ENCODE data around the gene SGCA.

SGCA gene

GRCh38 chr17:50181591-50182560 is 16.1 kb downstream of the SGCA start:
- DNase-seq (ENCODE audit: low read depth in 2 of 2) = no peak

- no peak for DNase-seq (ENCODE audit: low read depth in 2 of 2)
These were observed 17.1 kb downstream of the SGCA start for GRCh38 chr17:50182783-50183420.

- no peak for DNase-seq (ENCODE audit: low read depth in 2 of 2)
These were observed 17.7 kb downstream of the SGCA start for GRCh38 chr17:50183421-50183994.

GRCh38 chr17:50184064-50184463 is 18.3 kb downstream of the SGCA start:
- DNase-seq (ENCODE audit: low read depth in 2 of 2) = no peak

GRCh38 chr17:50184611-50185398 is 19.0 kb downstream of the SGCA start:
- DNase-seq (ENCODE audit: low read depth in 2 of 2) = no peak

DNA sequence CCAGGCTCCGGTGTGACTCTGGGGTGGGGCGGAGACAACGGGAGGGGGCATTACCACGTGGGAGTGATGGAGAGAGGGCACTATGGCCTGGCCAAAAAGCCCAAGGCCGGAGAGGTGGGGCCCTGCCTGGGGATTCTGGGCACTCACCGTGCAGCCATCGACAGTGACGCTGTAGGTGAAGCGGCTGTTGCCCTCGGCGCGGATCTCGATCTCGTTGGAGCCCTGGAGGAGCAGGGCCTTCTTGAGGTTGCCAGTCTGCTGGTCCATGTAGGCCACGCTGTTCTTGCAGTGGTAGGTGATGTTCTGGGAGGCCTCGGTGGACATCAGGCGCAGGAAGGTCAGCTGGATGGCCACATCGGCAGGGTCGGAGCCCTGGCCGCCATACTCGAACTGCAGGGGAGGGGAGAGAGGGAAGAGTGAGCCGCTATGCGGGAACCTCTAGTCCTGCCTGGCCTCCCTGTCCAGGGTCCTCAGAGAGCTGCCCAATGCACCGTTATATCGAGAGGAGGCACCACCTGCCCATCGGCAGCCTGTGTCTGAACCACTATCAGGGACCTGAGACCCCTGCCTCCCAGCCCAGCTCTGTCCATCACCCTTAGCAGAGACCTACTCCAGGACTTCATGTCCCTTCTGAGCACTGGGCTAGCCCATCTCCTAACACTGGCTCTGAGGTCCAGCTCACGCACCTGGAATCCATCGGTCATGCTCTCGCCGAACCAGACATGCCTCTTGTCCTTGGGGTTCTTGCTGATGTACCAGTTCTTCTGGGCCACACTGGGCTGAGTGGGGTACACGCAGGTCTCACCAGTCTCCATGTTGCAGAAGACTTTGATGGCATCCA is 20.0 kb downstream of the SGCA start:
- DNase-seq (ENCODE audit: low read depth in 2 of 2) = no peak

DNA sequence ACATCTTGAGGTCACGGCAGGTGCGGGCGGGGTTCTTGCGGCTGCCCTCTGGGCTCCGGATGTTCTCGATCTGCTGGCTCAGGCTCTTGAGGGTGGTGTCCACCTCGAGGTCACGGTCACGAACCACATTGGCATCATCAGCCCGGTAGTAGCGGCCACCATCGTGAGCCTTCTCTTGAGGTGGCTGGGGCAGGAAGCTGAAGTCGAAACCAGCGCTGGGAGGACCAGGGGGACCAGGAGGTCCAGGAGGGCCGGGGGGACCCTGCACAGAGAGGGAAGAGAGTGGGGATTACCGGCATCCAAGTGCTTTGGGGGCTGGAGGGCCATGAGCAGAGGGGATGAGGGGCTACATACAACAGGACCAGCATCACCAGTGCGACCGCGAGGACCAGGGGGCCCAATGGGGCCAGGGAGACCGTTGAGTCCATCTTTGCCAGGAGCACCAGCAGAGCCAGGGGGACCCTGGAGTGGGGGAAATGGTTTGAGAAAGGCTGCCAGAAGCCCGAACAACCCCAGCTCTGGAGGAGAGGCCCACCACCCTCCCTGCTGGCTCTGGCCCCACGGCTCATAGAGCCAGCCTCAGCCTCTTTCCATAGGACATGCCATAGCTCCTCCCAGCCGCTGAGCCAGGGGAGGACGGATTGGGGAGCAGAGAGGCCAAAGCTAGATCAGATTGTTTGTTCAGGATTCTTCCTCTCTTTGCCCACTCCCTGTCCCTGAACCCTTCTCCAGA is 21.0 kb downstream of the SGCA start:
- DNase-seq (ENCODE audit: low read depth in 2 of 2) = no peak

GRCh38 chr17:50187394-50187725 is 21.6 kb downstream of the SGCA start:
- no peak for DNase-seq (ENCODE audit: low read depth in 2 of 2)

- DNase-seq (ENCODE audit: low read depth in 2 of 2) = no peak
These were observed 22.1 kb downstream of the SGCA start for GRCh38 chr17:50187751-50188530.

GRCh38 chr17:50188531-50188920 is 22.7 kb downstream of the SGCA start:
- no peak for DNase-seq (ENCODE audit: low read depth in 2 of 2)

DNA sequence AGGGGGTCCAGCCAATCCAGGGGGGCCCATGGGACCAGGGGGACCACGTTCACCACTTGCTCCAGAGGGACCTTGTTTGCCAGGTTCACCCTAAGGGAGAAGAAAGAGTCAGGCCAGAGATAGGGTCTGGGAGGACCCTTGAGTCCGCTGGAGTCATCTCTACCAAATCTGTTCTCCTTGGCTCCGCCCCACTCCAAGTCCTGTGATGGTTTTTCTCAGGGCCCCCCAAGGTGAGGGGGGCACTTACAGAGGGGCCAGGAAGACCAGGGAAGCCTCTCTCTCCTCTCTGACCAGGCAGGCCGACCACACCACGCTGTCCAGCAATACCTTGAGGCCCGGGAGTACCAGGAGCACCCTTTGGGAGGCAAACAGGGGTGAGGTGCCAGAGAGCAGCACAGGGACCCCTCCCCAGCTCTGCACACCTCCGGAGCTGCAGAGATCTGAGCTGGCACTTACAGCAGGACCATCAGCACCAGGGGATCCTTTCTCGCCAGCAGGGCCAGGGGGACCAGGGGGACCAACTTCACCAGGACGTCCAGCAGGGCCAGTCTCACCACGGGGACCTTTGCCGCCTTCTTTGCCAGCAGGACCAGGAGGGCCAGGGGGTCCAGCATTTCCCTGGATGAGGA is 23.2 kb downstream of the SGCA start:
- DNase-seq (ENCODE audit: low read depth in 2 of 2) = no peak

GRCh38 chr17:50189550-50190292 is 23.9 kb downstream of the SGCA start:
- no peak for DNase-seq (ENCODE audit: low read depth in 2 of 2)

GRCh38 chr17:50190293-50190602 is 24.4 kb downstream of the SGCA start:
- no peak for DNase-seq (ENCODE audit: low read depth in 2 of 2)

- no peak for DNase-seq (ENCODE audit: low read depth in 2 of 2)
These were observed 25.0 kb downstream of the SGCA start for GRCh38 chr17:50190603-50191358.

DNA sequence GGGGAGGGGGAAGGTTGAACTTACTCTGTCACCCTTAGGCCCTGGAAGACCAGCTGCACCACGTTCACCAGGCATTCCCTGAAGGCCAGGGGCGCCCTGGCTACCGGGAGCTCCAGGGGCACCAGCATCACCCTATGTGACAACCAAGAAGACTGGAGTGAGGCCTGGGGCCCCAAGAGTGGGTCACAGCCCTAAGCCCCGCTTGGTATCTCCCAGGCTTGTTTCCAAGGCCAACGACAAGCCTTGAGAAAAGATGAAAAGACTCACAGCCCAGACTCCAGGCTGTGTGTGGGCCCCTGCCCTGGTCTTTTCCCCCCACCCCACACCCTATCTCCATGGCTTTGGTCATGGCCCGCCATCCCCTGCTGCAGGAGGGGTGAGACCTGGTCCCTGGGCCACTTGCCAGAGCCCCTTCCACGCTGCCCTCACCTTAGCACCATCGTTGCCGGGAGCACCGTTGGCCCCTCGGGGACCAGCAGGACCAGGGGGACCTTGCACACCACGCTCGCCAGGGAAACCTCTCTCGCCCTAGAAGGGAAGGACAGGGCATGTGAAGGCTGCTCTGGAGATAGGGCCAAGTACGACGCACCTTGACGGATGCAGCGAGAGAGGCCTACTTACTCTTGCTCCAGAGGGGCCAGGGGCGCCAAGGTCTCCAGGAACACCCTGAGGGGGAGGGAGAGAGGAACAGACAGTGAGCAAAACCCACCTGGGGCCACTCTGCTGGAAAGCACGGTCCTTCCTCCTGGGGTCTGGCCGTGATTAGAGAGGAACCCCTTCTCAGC is 25.7 kb downstream of the SGCA start:
- DNase-seq (ENCODE audit: low read depth in 2 of 2) = no peak

- no peak for DNase-seq (ENCODE audit: low read depth in 2 of 2)
These were observed 26.4 kb downstream of the SGCA start for GRCh38 chr17:50192144-50192617.
